NCI-H2196 treated with DMSO at 0.1 percent for 48 hours (cell line): Measurements from ENCODE around the gene PGLYRP2.

Experiments
- DNase-seq: peaks from one replicate; lab custom pipeline; 2025; ENCODE audit not compliant: unreplicated experiment; lab: John Stamatoyannopoulos, UW

PGLYRP2 gene

DNA sequence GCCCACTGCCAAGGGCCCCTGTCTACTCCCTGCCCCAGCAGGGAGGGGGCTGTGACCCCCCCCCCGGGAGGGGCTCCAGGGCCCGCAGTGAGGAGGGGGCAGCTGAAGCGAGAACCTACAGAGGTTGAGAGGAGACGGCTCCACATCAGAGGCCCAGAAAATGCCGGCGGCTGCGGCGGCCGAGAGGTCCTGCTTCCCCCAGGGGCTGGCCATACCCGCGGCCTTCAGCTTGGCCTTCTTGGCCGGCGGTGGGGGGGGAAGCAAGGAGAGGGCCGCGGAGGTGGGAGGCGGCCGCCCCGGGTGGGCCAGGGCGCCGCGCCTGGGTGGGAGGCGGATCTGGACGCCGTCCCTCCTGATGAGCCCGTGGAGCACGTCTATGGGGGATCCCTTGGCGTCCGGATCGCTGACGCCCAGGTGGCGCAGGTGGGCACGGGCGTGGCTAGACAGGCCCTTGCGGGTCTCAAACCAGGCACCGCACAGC, 51.3 kb downstream of the PGLYRP2 start:
- DNase-seq: no peak

DNA sequence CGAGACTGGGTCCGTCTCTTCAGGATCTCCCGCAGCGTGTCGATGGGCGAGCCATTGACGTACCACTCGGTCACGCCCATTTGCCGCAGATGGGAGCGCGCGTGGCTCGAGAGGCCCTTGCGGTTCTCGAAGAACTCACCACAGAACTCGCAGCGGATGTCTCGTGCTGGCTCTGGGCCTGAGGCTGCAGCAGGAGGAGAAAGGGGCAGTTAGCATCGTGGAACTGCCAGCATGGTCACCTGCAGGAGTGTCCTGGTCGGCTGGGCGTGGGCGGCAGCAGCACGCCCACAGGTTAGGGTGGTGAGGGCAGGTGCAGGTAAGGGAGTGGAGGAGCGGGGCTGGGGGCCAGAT, 52.0 kb downstream of the PGLYRP2 start:
- no peak for DNase-seq

DNA sequence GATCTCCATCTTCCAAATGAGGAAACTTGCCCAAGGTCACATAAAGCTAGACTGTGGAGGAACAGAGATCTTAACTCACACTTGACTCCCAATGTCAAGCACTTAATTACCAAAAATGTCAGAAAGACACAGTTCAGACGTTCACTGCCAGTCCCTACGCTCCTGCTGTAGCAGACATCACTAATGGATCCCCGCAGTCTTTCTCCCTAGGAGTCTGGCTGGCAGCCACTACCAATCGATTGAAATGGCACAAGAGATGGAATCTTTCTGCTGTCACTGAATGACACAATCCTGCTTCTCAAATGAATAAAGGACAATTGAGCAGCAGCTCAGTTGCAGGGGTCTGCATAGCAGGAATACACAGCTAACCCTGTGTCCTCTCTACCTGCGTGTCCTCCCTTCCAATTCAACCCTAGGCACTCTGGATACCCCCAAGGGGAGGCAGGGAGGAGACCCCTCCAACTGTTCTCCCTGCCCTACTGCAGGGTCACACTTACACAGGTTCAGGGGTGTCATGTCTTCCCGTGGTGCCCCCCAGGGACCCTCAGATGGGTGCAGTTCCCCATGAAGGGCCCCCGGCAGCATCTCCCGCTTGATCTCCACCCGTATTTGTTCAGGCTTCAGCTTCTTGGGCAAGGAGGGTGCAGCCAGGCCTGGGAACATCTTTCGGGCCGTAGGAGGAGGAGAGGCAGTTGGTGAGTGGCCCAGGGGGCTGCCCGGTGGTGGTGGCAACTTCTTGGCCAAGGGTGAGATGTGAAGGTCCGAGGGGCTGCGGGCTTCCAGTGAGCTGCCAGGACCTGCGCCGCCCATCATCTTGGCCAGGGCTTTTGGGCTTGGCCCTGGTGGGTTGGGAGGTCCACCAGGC, 52.6 kb downstream of the PGLYRP2 start:
- no peak for DNase-seq

DNA sequence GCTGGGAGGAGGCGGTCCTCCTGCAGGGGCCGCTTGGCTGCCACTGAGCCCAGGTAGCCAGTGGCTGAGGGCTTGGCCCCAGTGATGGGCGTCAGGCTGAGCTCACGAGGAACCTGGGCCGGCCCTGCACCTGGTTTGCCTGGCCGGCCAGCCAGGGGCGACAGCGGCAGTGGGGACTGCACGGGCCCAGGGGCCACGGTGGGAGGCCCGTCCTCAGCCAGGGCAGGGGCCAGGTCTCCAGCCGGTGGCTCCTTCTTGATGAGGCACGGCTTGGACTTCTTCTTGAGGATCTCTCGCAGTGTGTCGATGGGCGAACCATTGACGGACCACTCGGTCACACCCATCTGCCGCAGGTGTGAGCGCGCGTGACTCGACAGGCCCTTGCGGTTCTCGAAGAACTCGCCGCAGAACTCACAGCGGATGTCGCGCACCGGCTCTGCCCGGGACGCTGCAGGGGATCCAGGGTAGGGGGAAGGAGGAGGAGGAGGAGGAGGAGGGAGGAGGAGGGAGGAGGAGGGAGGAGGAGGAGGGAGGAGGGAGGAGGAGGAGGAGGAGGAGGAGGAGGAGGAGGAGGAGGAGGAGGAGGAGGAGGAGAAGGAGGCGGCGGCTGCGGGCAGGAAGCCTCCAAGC, 53.9 kb downstream of the PGLYRP2 start:
- no peak for DNase-seq

DNA sequence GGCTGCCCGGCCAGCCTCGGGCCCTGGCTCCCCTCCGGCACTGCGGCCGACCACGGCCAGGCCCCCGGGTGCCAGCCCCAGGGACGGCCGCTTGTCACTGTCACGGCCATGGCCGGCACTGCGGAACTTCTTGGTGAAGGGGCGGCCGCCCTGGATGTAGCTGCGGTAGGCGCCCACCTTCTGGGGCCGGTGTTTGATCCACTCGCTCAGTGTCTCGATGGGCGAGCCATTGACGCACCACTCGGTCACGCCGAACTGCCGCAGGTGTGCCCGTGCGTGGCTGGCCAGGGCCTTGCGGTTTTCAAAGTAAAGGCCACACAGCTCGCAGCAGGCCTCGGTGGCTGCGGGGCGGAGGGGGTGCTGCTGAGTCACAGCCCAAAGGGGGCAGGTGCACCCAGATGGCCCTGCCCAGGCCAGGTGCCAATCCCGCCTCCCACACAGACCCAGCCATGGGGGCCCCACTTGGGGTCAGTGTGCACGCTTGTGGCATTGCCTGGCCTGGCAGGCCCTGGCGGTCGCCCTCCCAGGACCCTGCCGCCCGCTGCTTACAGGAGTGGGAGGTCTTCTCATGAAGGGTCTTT, 54.5 kb downstream of the PGLYRP2 start:
- DNase-seq: no peak

DNA sequence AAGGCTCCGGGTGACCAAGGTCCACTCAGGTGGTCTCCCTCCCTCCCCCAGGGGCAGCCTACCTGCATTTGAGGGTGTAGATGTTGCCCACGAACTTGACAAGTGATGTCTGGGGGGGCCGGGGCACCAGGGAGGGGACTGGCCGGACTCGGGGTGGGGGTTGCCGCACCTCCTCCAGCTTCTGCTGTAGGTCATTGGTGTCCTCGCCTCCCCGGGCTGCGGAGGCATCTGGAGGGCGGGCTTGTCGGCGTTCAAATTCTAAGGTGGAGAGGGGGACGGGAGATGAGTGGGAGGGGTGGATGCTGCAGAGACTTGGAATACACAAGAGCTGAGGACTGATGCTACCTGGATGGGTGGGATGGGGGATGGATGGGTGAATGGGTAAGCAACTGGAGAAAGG, 55.2 kb downstream of the PGLYRP2 start:
- DNase-seq: no peak

DNA sequence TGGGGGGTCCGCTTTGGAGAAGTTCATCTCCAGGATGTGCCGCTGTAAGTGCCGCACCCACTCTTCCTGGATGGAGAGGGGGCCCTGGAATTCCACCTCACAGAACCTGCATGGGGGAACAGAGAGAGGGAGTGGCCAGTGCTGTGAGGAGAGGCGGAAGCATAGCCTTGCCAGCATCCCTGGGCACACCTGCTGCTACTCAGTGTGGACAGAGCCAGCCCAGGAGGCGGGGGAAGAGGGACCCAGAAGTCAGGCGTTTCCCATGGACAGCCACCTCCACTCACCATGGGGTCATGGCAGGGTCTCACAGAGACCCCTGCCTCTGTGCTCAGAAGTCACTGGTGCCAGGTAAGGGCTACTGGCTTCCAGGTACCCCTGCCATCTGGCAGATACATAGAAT, 56.2 kb downstream of the PGLYRP2 start:
- DNase-seq: no peak

DNA sequence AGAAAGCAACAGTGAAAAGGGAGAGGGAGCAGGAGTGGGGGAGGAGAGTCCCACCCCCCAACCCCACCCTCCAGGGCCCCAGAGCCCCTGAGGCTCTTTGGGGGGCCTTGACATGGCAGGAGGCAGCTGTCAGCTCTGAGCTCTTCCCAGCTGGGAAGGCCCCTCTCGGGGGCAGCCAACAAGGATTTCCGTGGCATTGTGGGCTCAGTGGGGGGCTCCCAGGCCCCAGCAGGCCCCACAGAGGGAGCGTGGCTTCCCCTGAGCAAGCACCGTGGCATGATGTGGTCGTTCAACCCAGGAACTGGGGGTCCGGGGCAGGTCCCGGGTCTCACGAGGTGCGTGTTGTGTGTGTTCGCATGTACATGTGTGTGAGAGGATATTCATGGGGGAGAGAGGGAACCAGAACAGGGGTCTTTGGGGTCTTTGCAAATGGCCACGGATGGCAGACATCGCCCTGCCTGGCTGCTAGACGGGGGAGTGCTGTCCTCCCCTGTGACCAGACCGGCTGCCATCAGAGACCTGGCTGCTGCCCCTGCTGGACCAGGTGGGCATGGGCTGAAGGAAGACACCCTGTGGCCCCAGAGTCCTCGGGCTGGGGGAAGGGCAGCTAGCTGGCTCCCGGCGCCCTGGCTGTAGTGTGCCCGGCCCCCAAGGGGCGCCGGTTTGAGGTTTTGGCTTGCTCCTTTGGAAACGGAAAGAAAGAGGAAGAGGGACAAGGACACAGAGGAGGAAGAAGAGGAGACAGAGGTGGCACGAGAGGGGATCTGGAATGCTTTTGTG, 56.8 kb downstream of the PGLYRP2 start:
- no peak for DNase-seq

DNA sequence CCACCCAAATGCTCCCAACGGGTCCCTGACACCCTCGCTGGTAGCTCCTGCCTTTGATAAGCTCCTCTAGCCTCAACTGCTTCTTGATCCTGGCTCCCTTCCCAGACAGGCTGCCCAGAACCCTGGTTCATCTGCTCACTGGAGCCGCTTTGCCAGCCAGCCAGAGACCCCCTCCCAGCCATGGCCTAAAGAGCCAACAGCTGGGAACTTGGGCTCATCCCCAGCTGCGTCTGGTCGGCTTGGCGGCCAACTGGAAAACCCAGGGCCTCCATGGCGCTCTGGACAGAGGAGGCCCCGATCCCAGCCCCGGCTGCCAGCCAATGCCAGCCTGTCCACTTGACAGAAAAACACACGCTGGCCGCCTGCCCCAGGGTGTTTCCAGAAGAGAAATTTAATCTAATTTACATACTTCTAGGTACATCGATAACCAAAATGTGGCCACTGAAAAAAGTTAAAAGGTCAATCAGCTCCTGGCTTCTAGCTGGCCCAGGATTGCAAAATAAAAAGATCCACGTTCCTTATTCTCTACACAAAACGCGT, 57.5 kb downstream of the PGLYRP2 start:
- peak; percentile 81 for DNase-seq

DNA sequence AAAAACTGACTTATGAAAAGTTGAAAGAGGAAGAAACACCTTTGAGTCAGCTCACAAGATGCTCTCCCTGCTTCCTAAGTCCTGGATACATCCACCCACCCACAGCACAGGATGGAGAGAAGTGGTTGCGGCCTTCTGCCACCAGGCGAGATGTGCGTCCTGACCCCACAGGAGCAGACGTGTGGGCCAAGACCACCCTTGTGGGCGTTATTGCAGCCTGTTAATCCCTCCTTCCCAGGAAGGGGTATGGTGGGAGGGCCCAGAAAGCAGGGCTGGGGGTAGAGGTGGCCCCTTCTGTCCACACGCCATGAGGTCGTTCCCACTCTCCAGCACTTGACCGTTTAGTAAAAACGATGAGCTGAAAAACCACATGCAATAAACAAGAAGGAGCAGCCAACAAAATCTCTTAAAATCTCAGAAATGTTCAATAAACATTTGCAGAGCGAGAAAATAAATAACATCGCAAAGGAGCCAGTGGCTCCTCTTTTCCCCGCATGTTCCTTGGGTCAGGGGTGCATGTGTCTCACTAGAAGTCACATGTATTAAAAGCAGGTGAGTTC, 58.1 kb downstream of the PGLYRP2 start:
- DNase-seq: no peak

DNA sequence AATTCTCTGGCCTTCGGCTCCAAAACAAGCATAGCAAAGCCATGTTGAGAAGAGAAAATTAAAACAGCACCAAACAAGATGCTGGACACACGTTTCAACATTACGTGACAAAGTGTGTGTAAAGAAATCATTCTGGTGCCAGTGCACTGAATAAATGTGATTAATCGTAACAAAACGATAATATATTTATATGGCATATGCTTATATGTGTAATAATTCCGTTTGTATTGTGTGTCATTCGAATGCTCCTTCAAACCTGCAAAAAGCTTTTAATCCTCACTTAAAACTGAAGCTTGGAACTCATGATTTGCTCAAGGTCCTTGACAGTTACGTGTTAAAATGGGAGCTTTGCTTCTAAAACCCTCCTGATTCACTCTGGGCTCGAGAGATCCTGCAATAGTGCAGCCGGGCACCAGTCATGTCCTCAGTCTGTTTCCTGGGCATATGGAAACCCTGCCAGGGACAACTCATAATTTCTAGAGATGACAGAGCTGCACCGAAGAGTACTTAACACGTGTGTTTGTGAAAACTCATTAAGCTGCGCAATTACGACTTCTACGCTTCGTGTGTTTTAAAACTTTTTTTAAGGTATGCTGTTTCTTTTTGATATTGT, 59.8 kb downstream of the PGLYRP2 start:
- no peak for DNase-seq
